T-cell (primary cell): ENCODE data around the gene DCUN1D2. TPM values are rescaled to one million over a fixed set of nuclear protein-coding genes. Genes with fewer than 3 reads are reported as not detected.

Experiments
- ATAC-seq, 4 experiments: fragments of 200-7000 bp in 3 of 4; fragments of 150-1000 bp in 1 of 4; cut with Tn5 transposase; replicated peaks in 1 of 4; 1 replicate in 3 of 4; 2 replicates in 1 of 4; pipeline ENCODE4 v1.10.0; 2021; ENCODE audit warnings: moderate library complexity in 3 of 4, mild to moderate bottlenecking in 2 of 4, moderate number of reproducible peaks in 1 of 4
- CTCF ChIA-PET, 2 donors: fragments of 300-600 bp; sonication (Branson Sonifier 250); formaldehyde crosslinking; loops; one replicate each; lab custom pipeline; 2022; ENCODE audit warnings: antibody characterized with exemption in 2 of 2; lab: Charles Lee
- POLR2A ChIA-PET, 2 donors: fragments of 300-600 bp; sonication (Branson Sonifier 250); formaldehyde crosslinking; loops; one replicate each; lab custom pipeline; 2022; ENCODE audit warnings: antibody characterized with exemption in 2 of 2; lab: Charles Lee
- DNase-seq, 35 experiments: peaks; one replicate each; pipeline versions ENCODE4 v3.0.0 to v3.0.0-alpha.2; 2013 to 2023
- H3K27ac ChIP-seq: one replicate; pipeline ENCODE4 v1.5.1; 2013; ENCODE audit warnings: low read length
- H3K27me3 ChIP-seq, 2 experiments: replicated peaks in 1 of 2; 1 replicate in 1 of 2; 2 replicates in 1 of 2; pipeline versions ENCODE4 v1.6.1 to v1.7.0; 2013; ENCODE audit warnings: low read length in 1 of 2, mixed read lengths in 1 of 2; ENCODE audit not compliant: control insufficient read depth in 2 of 2, insufficient read depth in 2 of 2; ENCODE audit errors: extremely low read depth in 1 of 2
- H3K36me3 ChIP-seq, 2 donors: 1 replicate in 1 of 2; 2 replicates in 1 of 2; pipeline versions ENCODE4 v1.6.1 to v1.7.0; 2013; ENCODE audit warnings: low read length in 1 of 2; ENCODE audit not compliant: control insufficient read depth in 2 of 2, insufficient read depth in 1 of 2; ENCODE audit errors: extremely low read depth in 1 of 2
- H3K4me1 ChIP-seq, 2 experiments: 1 replicate in 1 of 2; 2 replicates in 1 of 2; pipeline versions ENCODE4 v1.6.1 to v1.7.0; 2013; ENCODE audit warnings: low read length in 2 of 2, mixed read lengths in 1 of 2; ENCODE audit not compliant: insufficient read depth in 2 of 2, control insufficient read depth in 1 of 2; ENCODE audit errors: extremely low read depth in 1 of 2
- H3K4me3 ChIP-seq, 2 donors: 1 replicate in 1 of 2; 2 replicates in 1 of 2; pipeline versions ENCODE4 v1.5.1 to v1.7.0; 2013; ENCODE audit warnings: mild to moderate bottlenecking in 2 of 2, low read length in 1 of 2, moderate library complexity in 1 of 2; ENCODE audit not compliant: control insufficient read depth in 1 of 2; ENCODE audit errors: extremely low read depth in 1 of 2
- H3K9me3 ChIP-seq: 2 replicates; pipeline ENCODE4 v1.7.0; 2013
- H3K27ac Mint-ChIP-seq, 2 donors: one replicate each; pipeline ENCODE4 v1.8.0; 2020 to 2021; ENCODE audit warnings: mild to moderate bottlenecking in 2 of 2, mixed read lengths in 2 of 2
- H3K27me3 Mint-ChIP-seq, 2 donors: one replicate each; pipeline ENCODE4 v1.8.0; 2021 to 2022; ENCODE audit warnings: mixed read lengths in 2 of 2
- H3K36me3 Mint-ChIP-seq: one replicate; pipeline ENCODE4 v1.8.0; 2021; ENCODE audit warnings: mixed read lengths
- H3K4me1 Mint-ChIP-seq, 3 donors: one replicate each; pipeline ENCODE4 v1.8.0; 2020 to 2022; ENCODE audit warnings: mixed read lengths in 3 of 3, mild to moderate bottlenecking in 1 of 3
- H3K4me3 Mint-ChIP-seq, 3 donors: one replicate each; pipeline ENCODE4 v1.8.0; 2020 to 2022; ENCODE audit warnings: mild to moderate bottlenecking in 3 of 3, mixed read lengths in 3 of 3, moderate library complexity in 3 of 3
- H3K9me3 Mint-ChIP-seq, 3 donors: one replicate each; pipeline ENCODE4 v1.8.0; 2020 to 2022; ENCODE audit warnings: mixed read lengths in 3 of 3
- WGBS: methylation state at CpG from one replicate; pipeline ENCODE4 v1.1.5; 2013; ENCODE audit warnings: missing lambda C conversion rate; ENCODE audit not compliant: insufficient coverage; 5-methylcytosine and 5-hydroxymethylcytosine counted together
- total RNA-seq, 35 experiments: library from RNA in 6 of 35; stranded (reverse) in 6 of 35; fragments of 120-200 nt in 1 of 35; gene quantifications; one replicate each; pipeline versions ENCODE4 v1.2.1 to v1.2.4 and lab custom pipeline; 2013 to 2026

DCUN1D2 gene
- total RNA-seq (10 to 100 TPM; 18.7 to 27.7 (median 25.3) TPM), total RNA-seq (lab: John Stamatoyannopoulos, UW) (6.6 to 23.0 (median 11.8) reads per million in 29 experiments)
- total RNA-seq (2013) = 14.7 TPM

DNA sequence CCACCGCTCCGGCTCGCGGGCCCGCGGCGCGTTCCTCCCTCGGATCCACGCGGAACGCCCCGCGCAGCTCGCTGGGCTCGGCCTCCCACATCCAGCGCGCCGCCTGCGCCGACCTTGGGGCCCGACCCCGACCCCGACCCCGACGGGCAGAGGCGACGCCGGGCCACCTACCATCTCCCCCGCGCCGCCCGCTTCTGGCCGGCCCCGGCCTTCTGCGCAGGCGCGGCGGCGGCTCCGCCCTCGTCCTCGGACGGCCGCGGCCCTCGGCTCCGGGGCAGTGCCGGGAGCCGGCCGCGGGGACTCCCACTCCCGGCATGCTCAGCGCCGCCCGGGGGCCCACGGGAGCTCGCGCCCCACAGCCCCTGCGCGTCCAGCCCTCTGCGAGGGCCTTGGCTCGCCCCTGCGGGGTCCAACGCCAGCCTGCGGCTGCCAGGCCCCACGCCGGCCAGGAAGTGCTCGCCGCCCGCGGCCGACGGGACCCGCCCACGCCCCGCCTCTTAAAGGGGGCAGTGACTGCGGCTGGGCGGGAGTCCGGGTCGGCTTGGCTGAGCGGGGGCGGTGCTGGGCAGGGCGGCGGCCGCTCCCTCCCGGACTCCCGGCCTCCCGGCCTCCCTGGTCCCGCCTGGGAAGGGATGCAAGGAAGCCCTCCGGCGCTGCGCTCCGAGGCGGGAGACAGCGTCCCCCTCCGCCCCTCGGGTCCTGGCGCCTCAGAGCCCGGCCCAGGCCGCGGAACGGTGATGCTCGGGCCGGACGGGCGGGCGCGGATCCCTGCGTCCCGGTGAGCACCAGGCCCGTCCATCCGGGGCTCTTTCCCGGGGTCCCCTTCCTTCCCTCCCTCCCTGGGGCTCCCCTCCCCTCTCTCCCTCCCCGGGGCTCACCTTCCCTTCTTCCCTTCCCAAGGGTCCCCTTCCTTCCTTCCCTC, at the start of gene DCUN1D2:
DCUN1D2 (minus strand) TSS at position 216 of the 922 bp plus-strand sequence; CDS start at position 174, 42 bp downstream.
- Mint-ChIP-seq H3K4me3 (peak within 1 kb of the TSS; percentile 86 to 89 (median 87)), H3K4me1 (peaks cover 56 to 70% (median 70%) of the 10 kb centered on the region in 3 donors), H3K36me3 (peaks cover 10% of the 10 kb centered on the region), H3K27ac (peak within 1 kb of the TSS; percentile 67 to 85), H3K9me3 (no peaks in the 10 kb centered on the region), H3K27me3 (no peaks in the 10 kb centered on the region)
- ChIA-PET CTCF (no interaction called here), POLR2A (no interaction called here)
- peak; percentile 78 to 83 (median 81) for ATAC-seq
- peak; percentile 24 to 78 (median 50) for DNase-seq
- peaks cover 0 to 3% of the 10 kb centered on the region in 2 donors for H3K36me3 ChIP-seq
- peaks cover 9 to 31% of the 10 kb centered on the region in 2 experiments for H3K4me1 ChIP-seq
- peak within 1 kb of the TSS; percentile 64 to 76 for H3K4me3 ChIP-seq
- H3K27me3 ChIP-seq = no peaks in the 10 kb centered on the region
- WGBS = under 1% methylated on average over 115 of the region's 115 CpGs
- H3K9me3 ChIP-seq = no peaks in the 10 kb centered on the region
- no peak within 1 kb of the TSS for H3K27ac ChIP-seq

GRCh38 chr13:113539822-113540221, 49.3 kb upstream of the DCUN1D2 start:
- Mint-ChIP-seq H3K9me3 (no peaks in the 10 kb centered on the region), H3K4me1 (peaks cover 4 to 7% (median 6%) of the 10 kb centered on the region in 3 donors), H3K27me3 (no peaks in the 10 kb centered on the region), H3K36me3 (peaks cover 35% of the 10 kb centered on the region), H3K27ac (no peak overlapping the region), H3K4me3 (no peak overlapping the region)
- Histone ChIP-seq H3K9me3 (no peaks in the 10 kb centered on the region), H3K36me3 (peaks cover 18 to 22% of the 10 kb centered on the region in 2 donors), H3K27ac (no peak overlapping the region), H3K4me1 (peaks cover 2 to 5% of the 10 kb centered on the region in 2 experiments), H3K27me3 (no peaks in the 10 kb centered on the region), H3K4me3 (no peak overlapping the region)
- WGBS = 97% methylated on average over 11 of the region's 15 CpGs
- CTCF ChIA-PET = no interaction called here
- ATAC-seq (no peak), DNase-seq (no peak)
- POLR2A ChIA-PET = no interaction called here

GRCh38 chr13:113539176-113539575, 48.7 kb upstream of the DCUN1D2 start:
- Histone ChIP-seq H3K4me1 (peaks cover 2 to 5% of the 10 kb centered on the region in 2 experiments), H3K27me3 (no peaks in the 10 kb centered on the region), H3K36me3 (peaks cover 17 to 23% of the 10 kb centered on the region in 2 donors), H3K4me3 (no peak overlapping the region), H3K27ac (no peak overlapping the region), H3K9me3 (no peaks in the 10 kb centered on the region)
- POLR2A ChIA-PET = no interaction called here
- no peaks in the 10 kb centered on the region for H3K9me3 Mint-ChIP-seq
- CTCF ChIA-PET = no interaction called here
- no peak overlapping the region for H3K4me3 Mint-ChIP-seq
- no peak overlapping the region for H3K27ac Mint-ChIP-seq
- no peak for DNase-seq
- no peaks in the 10 kb centered on the region for H3K27me3 Mint-ChIP-seq
- H3K4me1 Mint-ChIP-seq = peaks cover 4 to 7% (median 5%) of the 10 kb centered on the region in 3 donors
- WGBS = 100% methylated on average over 7 of the region's 18 CpGs
- no peak for ATAC-seq
- H3K36me3 Mint-ChIP-seq = peaks cover 35% of the 10 kb centered on the region

DNA sequence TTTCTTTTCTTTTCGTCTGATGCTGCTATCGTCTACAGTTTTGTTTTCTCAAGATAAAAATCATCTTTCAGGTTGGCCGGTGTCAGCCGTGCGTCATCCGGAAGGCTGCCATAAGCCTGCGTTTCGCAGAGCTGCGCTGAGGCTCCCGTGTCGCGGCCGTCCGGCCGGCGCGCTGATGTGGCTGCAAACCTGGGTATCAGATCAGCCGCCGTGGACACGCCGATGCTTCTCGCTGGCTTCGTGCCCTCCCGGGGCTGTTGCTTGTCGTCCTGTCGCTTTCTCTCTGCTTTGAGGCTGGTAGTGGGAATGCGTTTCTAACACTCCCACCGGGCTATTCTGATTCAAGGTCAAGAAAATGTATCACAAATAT, 48.2 kb upstream of the DCUN1D2 start:
- no peaks in the 10 kb centered on the region for H3K27me3 Mint-ChIP-seq
- no peak for DNase-seq
- Histone ChIP-seq H3K27me3 (no peaks in the 10 kb centered on the region), H3K27ac (no peak overlapping the region), H3K4me3 (no peak overlapping the region), H3K36me3 (peaks cover 15 to 23% of the 10 kb centered on the region in 2 donors), H3K9me3 (no peaks in the 10 kb centered on the region), H3K4me1 (peaks cover 1 to 3% of the 10 kb centered on the region in 2 experiments)
- 100% methylated on average over 14 of the region's 28 CpGs for WGBS
- H3K27ac Mint-ChIP-seq = no peak overlapping the region
- H3K4me1 Mint-ChIP-seq = peaks cover 3 to 6% (median 3%) of the 10 kb centered on the region in 3 donors
- no peak overlapping the region for H3K4me3 Mint-ChIP-seq
- no peaks in the 10 kb centered on the region for H3K9me3 Mint-ChIP-seq
- ATAC-seq = no peak
- CTCF ChIA-PET = no interaction called here
- POLR2A ChIA-PET = no interaction called here
- H3K36me3 Mint-ChIP-seq = peaks cover 37% of the 10 kb centered on the region

DNA sequence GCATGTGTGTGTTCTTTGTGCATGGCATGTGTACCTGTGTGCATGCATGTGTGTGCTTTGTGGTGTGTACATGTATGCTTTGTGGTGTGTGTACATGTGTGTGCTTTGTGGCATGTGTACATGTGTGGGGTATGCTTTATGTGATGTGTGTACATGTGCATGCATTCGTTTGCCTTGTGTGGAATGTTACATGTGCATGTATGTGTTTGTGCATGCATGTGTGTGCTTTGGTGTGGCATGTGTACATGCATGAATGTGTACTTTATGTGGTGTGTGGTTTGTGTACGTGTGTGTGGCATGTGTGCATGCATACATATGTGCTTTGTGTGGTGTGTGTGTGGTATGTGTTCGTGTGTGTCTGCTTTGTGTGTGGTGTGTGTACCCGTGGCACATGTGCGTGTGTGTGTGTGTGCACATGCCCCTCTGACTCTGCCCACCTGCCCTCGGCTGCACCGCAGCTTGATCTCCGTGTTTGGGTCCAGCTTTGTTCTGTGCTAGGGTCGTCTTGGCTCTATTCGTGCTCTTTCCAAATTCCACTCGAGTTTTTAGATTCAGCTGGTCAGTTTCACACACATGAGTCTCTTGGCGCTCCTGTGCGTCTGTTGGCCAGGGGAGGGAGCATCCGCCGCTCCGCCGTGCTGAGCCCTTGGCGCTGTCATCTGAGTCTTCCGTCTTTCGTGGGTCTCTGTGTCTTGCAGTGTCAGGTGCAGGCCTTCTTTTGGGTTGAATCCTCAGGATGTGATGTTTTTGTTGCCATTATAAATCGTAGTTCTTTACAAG, 47.6 kb upstream of the DCUN1D2 start:
- 93% methylated on average over 10 of the region's 21 CpGs for WGBS
- no peaks in the 10 kb centered on the region for H3K27me3 Mint-ChIP-seq
- CTCF ChIA-PET = no interaction called here
- Histone ChIP-seq H3K4me1 (no peaks in the 10 kb centered on the region), H3K9me3 (no peaks in the 10 kb centered on the region), H3K36me3 (peaks cover 15 to 23% of the 10 kb centered on the region in 2 donors), H3K27ac (no peak overlapping the region), H3K4me3 (no peak overlapping the region), H3K27me3 (no peaks in the 10 kb centered on the region)
- peaks cover 33% of the 10 kb centered on the region for H3K36me3 Mint-ChIP-seq
- H3K4me3 Mint-ChIP-seq = no peak overlapping the region
- H3K9me3 Mint-ChIP-seq = no peaks in the 10 kb centered on the region
- H3K27ac Mint-ChIP-seq = no peak overlapping the region
- DNase-seq (no peak), ATAC-seq (no peak)
- POLR2A ChIA-PET = no interaction called here
- H3K4me1 Mint-ChIP-seq = peaks cover 0 to 3% (median 0%) of the 10 kb centered on the region in 3 donors

GRCh38 chr13:113537205-113537604, 46.7 kb upstream of the DCUN1D2 start:
- ChIA-PET POLR2A (no interaction called here), CTCF (no interaction called here)
- ATAC-seq (no peak), DNase-seq (no peak)
- H3K27ac Mint-ChIP-seq = no peak overlapping the region
- Histone ChIP-seq H3K4me1 (no peaks in the 10 kb centered on the region), H3K4me3 (no peak overlapping the region), H3K27ac (no peak overlapping the region), H3K27me3 (no peaks in the 10 kb centered on the region), H3K36me3 (peaks cover 15 to 23% of the 10 kb centered on the region in 2 donors), H3K9me3 (no peaks in the 10 kb centered on the region)
- H3K4me3 Mint-ChIP-seq = no peak overlapping the region
- WGBS = 94% methylated on average over 19 of the region's 19 CpGs
- no peaks in the 10 kb centered on the region for H3K4me1 Mint-ChIP-seq
- H3K36me3 Mint-ChIP-seq = peaks cover 33% of the 10 kb centered on the region
- H3K27me3 Mint-ChIP-seq = no peaks in the 10 kb centered on the region
- no peaks in the 10 kb centered on the region for H3K9me3 Mint-ChIP-seq
